Non-pigmented ciliary epithelial cell (primary cell): ENCODE data around the gene LSM7.

Experiments
- DNase-seq: peaks from one replicate; pipeline ENCODE4 v3.0.0-alpha.2; 2010; ENCODE audit warnings: low read depth

The LSM7 gene

GRCh38 chr19:2328401-2329148 is at the start of gene LSM7, which contains the start of gene SPPL2B:
Gene LSM7, minus strand, starts transcription at chr19:2328586. Its CDS starts 20 bp downstream, at chr19:2328566.
Gene SPPL2B, plus strand, starts transcription at chr19:2328684. Its CDS starts 26 bp downstream, at chr19:2328710.
- peak; percentile 32 for DNase-seq

GRCh38 chr19:2376784-2377519 is 48.6 kb upstream of the LSM7 start:
- no peak for DNase-seq

GRCh38 chr19:2375353-2376121 is 47.2 kb upstream of the LSM7 start:
- DNase-seq = no peak

- DNase-seq = no peak
Measured at GRCh38 chr19:2374808-2375207, 46.4 kb upstream of the LSM7 start.

- no peak for DNase-seq
Measured at GRCh38 chr19:2372076-2372612, 43.8 kb upstream of the LSM7 start.

- no peak for DNase-seq
Measured at GRCh38 chr19:2371656-2372055, 43.3 kb upstream of the LSM7 start.

- DNase-seq = no peak
Measured at GRCh38 chr19:2365201-2365970, 37.0 kb upstream of the LSM7 start.

GRCh38 chr19:2363419-2363818 is 35.0 kb upstream of the LSM7 start:
- DNase-seq = no peak

- no peak for DNase-seq
Measured at GRCh38 chr19:2362970-2363300, 34.5 kb upstream of the LSM7 start.

GRCh38 chr19:2362046-2362969 is 33.9 kb upstream of the LSM7 start:
- DNase-seq = no peak

GRCh38 chr19:2361246-2362045 is 33.1 kb upstream of the LSM7 start:
- DNase-seq = no peak

GRCh38 chr19:2360833-2361232 is 32.4 kb upstream of the LSM7 start:
- no peak for DNase-seq

GRCh38 chr19:2359992-2360685 is 31.8 kb upstream of the LSM7 start, which contains the start of gene TMPRSS9:
Gene TMPRSS9, plus strand, starts transcription at chr19:2360265. Its CDS starts 29,521 bp downstream, at chr19:2389786.
- no peak for DNase-seq

- no peak for DNase-seq
Measured at GRCh38 chr19:2358548-2359173, 30.3 kb upstream of the LSM7 start.

GRCh38 chr19:2357279-2358206 is 29.2 kb upstream of the LSM7 start:
- no peak for DNase-seq

- DNase-seq = no peak
Measured at GRCh38 chr19:2356036-2356646, 27.8 kb upstream of the LSM7 start.
